Smooth muscle cell (in vitro differentiated cells): ENCODE results near the gene TOP2A. TPM values are rescaled to one million over a fixed set of nuclear protein-coding genes. Genes with fewer than 3 reads are reported as not detected.
"Not testable (repeated sequence)": the region's sequence is repeated elsewhere in the genome, so short reads cannot be mapped to it uniquely, and the experiment has no call there.

ENCODE experiments used
- DNase-seq: peaks from one replicate; lab custom pipeline; 2025; ENCODE audit not compliant: unreplicated experiment; lab: John Stamatoyannopoulos, UW
- H2AFZ ChIP-seq: fragments of 200-600 bp; sonication (generic); 2 replicates; pipeline ENCODE4 v1.6.0; 2016; ENCODE audit warnings: antibody characterized with exemption, low read depth, mild to moderate bottlenecking
- H3F3A ChIP-seq: fragments of 200-600 bp; sonication (generic); 2 replicates; pipeline ENCODE4 v1.6.0; 2017; ENCODE audit warnings: antibody characterized with exemption, low read depth
- H3K27ac ChIP-seq: fragments of 200-600 bp; sonication (generic); 2 replicates; pipeline ENCODE4 v1.5.1; 2016; ENCODE audit warnings: low read depth, mild to moderate bottlenecking
- H3K27me3 ChIP-seq: fragments of 200-600 bp; sonication (generic); 2 replicates; pipeline ENCODE4 v1.6.1; 2016; ENCODE audit warnings: low read depth, mild to moderate bottlenecking
- H3K36me3 ChIP-seq: fragments of 200-600 bp; sonication (generic); 2 replicates; pipeline ENCODE4 v1.5.1; 2016; ENCODE audit warnings: low read depth
- H3K4me1 ChIP-seq: fragments of 200-600 bp; sonication (generic); 2 replicates; pipeline ENCODE4 v1.5.1; 2016; ENCODE audit warnings: low read depth
- H3K4me2 ChIP-seq: fragments of 200-600 bp; sonication (generic); 2 replicates; pipeline ENCODE4 v1.6.0; 2016; ENCODE audit warnings: mild to moderate bottlenecking
- H3K4me3 ChIP-seq: fragments of 200-600 bp; sonication (generic); 2 replicates; pipeline ENCODE4 v1.5.1; 2016; ENCODE audit warnings: mild to moderate bottlenecking
- H3K79me2 ChIP-seq: fragments of 200-600 bp; sonication (generic); 2 replicates; pipeline ENCODE4 v1.6.0; 2016; ENCODE audit warnings: low read depth, mild to moderate bottlenecking
- H3K9ac ChIP-seq: fragments of 200-600 bp; sonication (generic); 2 replicates; pipeline ENCODE4 v1.6.0; 2016; ENCODE audit warnings: low read depth
- H3K9me3 ChIP-seq: fragments of 200-600 bp; sonication (generic); replicated peaks from 2 replicates; pipeline ENCODE4 v1.5.1; 2016; ENCODE audit warnings: low read depth
- H4K20me1 ChIP-seq: fragments of 200-600 bp; sonication (generic); 2 replicates; pipeline ENCODE4 v1.6.0; 2016; ENCODE audit warnings: low read depth
- CTCF ChIP-seq: fragments of 200-600 bp; sonication (generic); IDR thresholded peaks from 2 replicates; pipeline ENCODE4 v1.5.1; 2017; ENCODE audit warnings: borderline replicate concordance, mild to moderate bottlenecking, antibody characterized with exemption; ENCODE audit not compliant: insufficient read depth, poor library complexity, severe bottlenecking
- WGBS: methylation state at CpG from one replicate; pipeline ENCODE4 v1.1.7; 2016; ENCODE audit warnings: low lambda C conversion rate; 5-methylcytosine and 5-hydroxymethylcytosine counted together
- polyA plus RNA-seq: library from polyadenylated mRNA; unstranded; fragments of >200 nt; fragmentation: Nextera tagmentation; extraction: Ambion mirVana; gene quantifications from 2 replicates; pipeline ENCODE4 v1.2.1, GENCODE V29; 2016
- total RNA-seq: library from RNA; depleted of rRNA; stranded (reverse); fragments of >200 nt; gene quantifications from 2 replicates; pipeline ENCODE4 v1.2.3, GENCODE V29; 2014

The TOP2A gene
- total and polyA plus RNA-seq, 2 experiments from 2014 or later: 26.2 to 45.5 TPM

GRCh38 chr17:40416671-40417070 is 1.0 kb downstream of the TOP2A start:
- WGBS: 34% methylated on average over 3 of the region's 3 CpGs
- no peak overlapping the region for H3K27ac ChIP-seq

GRCh38 chr17:40415390-40415789 is 2.3 kb downstream of the TOP2A start:
- H3K4me3 ChIP-seq: no peak overlapping the region
- H3K4me2 ChIP-seq: peak overlapping the region; percentile 55
- H4K20me1 ChIP-seq: no peaks in the 10 kb centered on the region

More at GRCh38 chr17:40416671-40417070, 1.0 kb downstream of the TOP2A start:
- no peak for DNase-seq
- Histone ChIP-seq H3K4me3 (peak overlapping the region; percentile 67), H3K27me3 (no peaks in the 10 kb centered on the region), H3K4me1 (peaks cover 10% of the 10 kb centered on the region), H3F3A (no peaks in the 10 kb centered on the region), H2AFZ (peak overlapping the region; percentile 79), H3K4me2 (peak overlapping the region; percentile 92), H4K20me1 (no peaks in the 10 kb centered on the region), H3K9me3 (no peaks in the 10 kb centered on the region), H3K36me3 (no peaks in the 10 kb centered on the region), H3K9ac (peak overlapping the region; percentile 59), H3K79me2 (peaks cover 23% of the 10 kb centered on the region)
- TF ChIP-seq CTCF: no peak

GRCh38 chr17:40414312-40414711 is 3.4 kb downstream of the TOP2A start:
- not testable (repeated sequence) for H4K20me1 ChIP-seq, H3K9ac ChIP-seq, H2AFZ ChIP-seq, H3K27me3 ChIP-seq, H3F3A ChIP-seq, H3K4me2 ChIP-seq, H3K27ac ChIP-seq, H3K4me3 ChIP-seq, H3K9me3 ChIP-seq, H3K36me3 ChIP-seq, DNase-seq
- Histone ChIP-seq H3K79me2 (peaks cover 23% of the 10 kb centered on the region), H3K4me1 (peaks cover 10% of the 10 kb centered on the region)
- WGBS: 83% methylated on average over 4 of the region's 4 CpGs

More at GRCh38 chr17:40415390-40415789, 2.3 kb downstream of the TOP2A start:
- H3K79me2 ChIP-seq: peaks cover 23% of the 10 kb centered on the region
- 87% methylated on average over 3 of the region's 3 CpGs for WGBS
- no peak overlapping the region for H3K9ac ChIP-seq
- peaks cover 10% of the 10 kb centered on the region for H3K4me1 ChIP-seq
- H2AFZ ChIP-seq: no peak overlapping the region
- H3K27me3 ChIP-seq: no peaks in the 10 kb centered on the region
- H3K27ac ChIP-seq: peak overlapping the region; percentile 39
- no peak for DNase-seq
- H3K36me3 ChIP-seq: no peaks in the 10 kb centered on the region
- no peaks in the 10 kb centered on the region for H3F3A ChIP-seq
- TF ChIP-seq CTCF: peak; percentile 57
- H3K9me3 ChIP-seq: no peaks in the 10 kb centered on the region

GRCh38 chr17:40412880-40413279 is 4.8 kb downstream of the TOP2A start:
- Histone ChIP-seq H3K9me3 (no peaks in the 10 kb centered on the region), H3K4me2 (no peak overlapping the region), H3K27ac (no peak overlapping the region), H3K36me3 (no peaks in the 10 kb centered on the region), H3F3A (no peaks in the 10 kb centered on the region), H3K79me2 (peaks cover 23% of the 10 kb centered on the region), H2AFZ (no peak overlapping the region), H4K20me1 (no peaks in the 10 kb centered on the region), H3K9ac (no peak overlapping the region), H3K27me3 (no peaks in the 10 kb centered on the region), H3K4me3 (no peak overlapping the region), H3K4me1 (peaks cover 10% of the 10 kb centered on the region)
- no peak for TF ChIP-seq CTCF
- DNase-seq: no peak
